ENCODE results near the gene NHEJ1.

NHEJ1 gene

GRCh38 chr2:219165058-219165911 is 4.7 kb upstream of the NHEJ1 start:
- no peak for DNase-seq

- DNase-seq: no peak
Measured at GRCh38 chr2:219163156-219163555, 2.5 kb upstream of the NHEJ1 start.

- no peak for DNase-seq
Measured at GRCh38 chr2:219161097-219161496, 482 bp upstream of the NHEJ1 start.

- no peak for DNase-seq
Measured at GRCh38 chr2:219159771-219160185, 837 bp downstream of the NHEJ1 start.

- no peak for DNase-seq
Measured at GRCh38 chr2:219158586-219158985, 2.0 kb downstream of the NHEJ1 start.

- no peak for DNase-seq
Measured at GRCh38 chr2:219158025-219158424, 2.6 kb downstream of the NHEJ1 start.

GRCh38 chr2:219157396-219157795 is 3.2 kb downstream of the NHEJ1 start:
- no peak for DNase-seq

GRCh38 chr2:219155054-219155644 is 5.5 kb downstream of the NHEJ1 start:
- DNase-seq: peak; percentile 67 to 91 (median 70)

GRCh38 chr2:219149667-219150066 is 10.9 kb downstream of the NHEJ1 start:
- peak in 1 of 3 experiments; percentile 42 for DNase-seq

- no peak for DNase-seq
Measured at GRCh38 chr2:219142329-219142728, 18.3 kb downstream of the NHEJ1 start.

GRCh38 chr2:219140722-219141121 is 19.9 kb downstream of the NHEJ1 start:
- DNase-seq: no peak

- DNase-seq: no peak
Measured at GRCh38 chr2:219133976-219134375, 26.6 kb downstream of the NHEJ1 start.

- no peak for DNase-seq
Measured at GRCh38 chr2:219131744-219132143, 28.9 kb downstream of the NHEJ1 start.

- no peak for DNase-seq
Measured at GRCh38 chr2:219131327-219131726, 29.3 kb downstream of the NHEJ1 start.

- no peak for DNase-seq
Measured at GRCh38 chr2:219129589-219129988, 31.0 kb downstream of the NHEJ1 start.

- no peak for DNase-seq
Measured at GRCh38 chr2:219128396-219128795, 32.2 kb downstream of the NHEJ1 start.

- DNase-seq: no peak
Measured at GRCh38 chr2:219127037-219127635, 33.5 kb downstream of the NHEJ1 start.

- peak in 2 of 3 experiments; percentile 26 to 57 for DNase-seq
Measured at GRCh38 chr2:219126555-219126954, 34.1 kb downstream of the NHEJ1 start.

GRCh38 chr2:219125886-219126270 is 34.7 kb downstream of the NHEJ1 start:
- DNase-seq: no peak

GRCh38 chr2:219125225-219125885 is 35.3 kb downstream of the NHEJ1 start:
- no peak for DNase-seq

GRCh38 chr2:219124381-219125110 is 36.1 kb downstream of the NHEJ1 start:
- DNase-seq: no peak

GRCh38 chr2:219123356-219124135 is 37.1 kb downstream of the NHEJ1 start:
- DNase-seq: no peak

All from NCI-H1417 (cell line).